A549 treated with CpdA at 1 μM for 4 hours (cell line): Measurements from ENCODE around the gene CEP70. TPM values are rescaled to one million over a fixed set of nuclear protein-coding genes. Genes with fewer than 3 reads are reported as not detected.

Source experiments
- total RNA-seq: library from RNA; stranded (reverse); fragments of 200-300 nt; extraction: Qiagen RNA extraction; gene quantifications from 5 replicates; pipeline ENCODE4 v1.2.3, GENCODE V29; 2022; ENCODE audit warnings: low read depth

CEP70 gene, protein sequence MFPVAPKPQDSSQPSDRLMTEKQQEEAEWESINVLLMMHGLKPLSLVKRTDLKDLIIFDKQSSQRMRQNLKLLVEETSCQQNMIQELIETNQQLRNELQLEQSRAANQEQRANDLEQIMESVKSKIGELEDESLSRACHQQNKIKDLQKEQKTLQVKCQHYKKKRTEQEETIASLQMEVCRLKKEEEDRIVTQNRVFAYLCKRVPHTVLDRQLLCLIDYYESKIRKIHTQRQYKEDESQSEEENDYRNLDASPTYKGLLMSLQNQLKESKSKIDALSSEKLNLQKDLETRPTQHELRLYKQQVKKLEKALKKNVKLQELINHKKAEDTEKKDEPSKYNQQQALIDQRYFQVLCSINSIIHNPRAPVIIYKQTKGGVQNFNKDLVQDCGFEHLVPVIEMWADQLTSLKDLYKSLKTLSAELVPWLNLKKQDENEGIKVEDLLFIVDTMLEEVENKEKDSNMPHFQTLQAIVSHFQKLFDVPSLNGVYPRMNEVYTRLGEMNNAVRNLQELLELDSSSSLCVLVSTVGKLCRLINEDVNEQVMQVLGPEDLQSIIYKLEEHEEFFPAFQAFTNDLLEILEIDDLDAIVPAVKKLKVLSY
- 6.0 to 8.1 TPM (median 6.1 TPM) in 5 replicates for total RNA-seq

GRCh38 chr3:138594150-138594934 lies at the start of gene CEP70:
CEP70 (minus strand) TSS chr3:138594260; CDS start chr3:138572927, 21,333 bp downstream.

DNA sequence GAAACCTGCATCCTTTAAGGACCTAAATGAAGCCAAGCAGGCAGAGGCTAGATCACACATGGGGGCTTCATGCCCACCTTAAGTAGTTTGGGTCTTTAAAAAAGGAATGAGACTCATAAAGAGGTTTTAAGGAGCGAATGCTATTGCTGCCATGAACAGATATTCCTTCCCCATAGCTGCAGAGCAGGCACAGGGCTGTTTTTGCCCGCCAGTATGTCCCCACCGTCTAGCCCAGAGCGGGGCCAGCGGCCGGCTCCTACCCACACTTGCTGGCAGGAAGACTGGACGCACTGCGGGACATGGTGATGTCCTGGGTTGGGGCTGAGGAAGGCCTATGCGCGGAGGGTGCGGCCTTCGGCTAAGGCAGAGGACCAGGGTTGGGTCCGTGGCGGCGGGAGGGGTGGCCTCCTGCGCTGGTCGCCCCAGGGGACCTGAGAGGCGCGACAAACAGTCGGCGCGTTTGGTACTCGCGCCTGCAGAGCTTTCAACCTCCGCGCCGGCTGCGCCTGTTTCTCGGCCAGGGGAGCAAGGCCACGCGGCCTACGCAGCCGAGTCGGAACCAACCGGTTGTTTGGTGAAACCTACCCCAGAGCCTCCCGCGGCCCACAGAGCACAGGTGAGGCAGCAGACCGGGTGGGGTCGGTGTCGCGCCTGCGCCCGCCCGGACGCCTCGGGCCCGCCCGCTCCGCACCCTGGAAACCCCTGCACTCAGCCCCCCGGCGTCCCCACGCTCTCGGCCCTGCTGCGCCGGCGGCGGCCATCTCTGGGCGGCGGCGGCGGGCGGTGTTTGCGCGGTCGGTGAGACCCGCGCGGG lies 14.5 kb upstream of the CEP70 start, which contains the start of gene FAIM:
FAIM (plus strand) TSS at position 450 of the 814 bp plus-strand sequence. CDS start 10,956 bp downstream, outside the sequence.

Other genes starting within 250 kb of the CEP70 start
- gene MRAS, start 245.7 kb downstream of the CEP70 start, total RNA-seq = 8.2 to 10.2 TPM (median 9.1 TPM) in 5 replicates
- gene ESYT3, start 159.6 kb downstream of the CEP70 start, total RNA-seq = 0.61 to 0.87 TPM (median 0.68 TPM) in 5 replicates
- 18.5 to 23.7 TPM (median 21.0 TPM) in 5 replicates for gene FAIM, start 14.5 kb upstream of the CEP70 start, total RNA-seq
- gene PIK3CB, start 240.7 kb upstream of the CEP70 start, total RNA-seq = 15.7 to 21.1 TPM (median 18.7 TPM) in 5 replicates